Mucosa of stomach (tissue), 1 donor: ENCODE data around the gene DOP1B.
"Not testable (repeated sequence)": the region's sequence is repeated elsewhere in the genome, so short reads cannot be mapped to it uniquely, and the experiment has no call there.

Experiments used
- H3K27me3 ChIP-seq: one replicate; pipeline ENCODE4 v1.7.0; 2013; ENCODE audit warnings: mild to moderate bottlenecking, low read length; ENCODE audit not compliant: control insufficient read depth, insufficient read depth
- H3K36me3 ChIP-seq: one replicate; pipeline ENCODE4 v1.7.0; 2013; ENCODE audit warnings: low read length; ENCODE audit not compliant: control insufficient read depth, insufficient read depth
- H3K4me1 ChIP-seq: one replicate; pipeline ENCODE4 v1.7.0; 2013; ENCODE audit warnings: mild to moderate bottlenecking, low read length; ENCODE audit not compliant: control insufficient read depth, insufficient read depth
- H3K4me3 ChIP-seq: one replicate; pipeline ENCODE4 v1.7.0; 2013; ENCODE audit warnings: low read length
- H3K9ac ChIP-seq: one replicate; pipeline ENCODE4 v1.7.0; 2013; ENCODE audit warnings: mild to moderate bottlenecking, low read length, moderate library complexity
- H3K9me3 ChIP-seq: one replicate; pipeline ENCODE4 v1.7.0; 2013; ENCODE audit warnings: mild to moderate bottlenecking, low read length, moderate library complexity; ENCODE audit not compliant: control insufficient read depth
- donor health status: Pancreatic carcinoma.

The DOP1B gene

GRCh38 chr21:36141513-36141925, 15.1 kb upstream of the DOP1B start:
- no peaks in the 10 kb centered on the region for H3K36me3 ChIP-seq

GRCh38 chr21:36144233-36144632, 12.4 kb upstream of the DOP1B start:
- H3K9me3 ChIP-seq, H3K27me3 ChIP-seq, H3K9ac ChIP-seq, H3K4me3 ChIP-seq, H3K4me1 ChIP-seq, H3K36me3 ChIP-seq: not testable (repeated sequence)

More at GRCh38 chr21:36141513-36141925, 15.1 kb upstream of the DOP1B start:
- Histone ChIP-seq H3K4me1 (peaks cover 3% of the 10 kb centered on the region), H3K4me3 (no peak overlapping the region), H3K9ac (no peak overlapping the region), H3K9me3 (no peaks in the 10 kb centered on the region), H3K27me3 (no peaks in the 10 kb centered on the region)

GRCh38 chr21:36145259-36145658, 11.4 kb upstream of the DOP1B start:
- no peak overlapping the region for H3K4me3 ChIP-seq
- H3K9ac ChIP-seq, result no peak overlapping the region
- no peaks in the 10 kb centered on the region for H3K36me3 ChIP-seq
- no peaks in the 10 kb centered on the region for H3K9me3 ChIP-seq
- no peaks in the 10 kb centered on the region for H3K27me3 ChIP-seq
- H3K4me1 ChIP-seq, result peaks cover 3% of the 10 kb centered on the region

DNA sequence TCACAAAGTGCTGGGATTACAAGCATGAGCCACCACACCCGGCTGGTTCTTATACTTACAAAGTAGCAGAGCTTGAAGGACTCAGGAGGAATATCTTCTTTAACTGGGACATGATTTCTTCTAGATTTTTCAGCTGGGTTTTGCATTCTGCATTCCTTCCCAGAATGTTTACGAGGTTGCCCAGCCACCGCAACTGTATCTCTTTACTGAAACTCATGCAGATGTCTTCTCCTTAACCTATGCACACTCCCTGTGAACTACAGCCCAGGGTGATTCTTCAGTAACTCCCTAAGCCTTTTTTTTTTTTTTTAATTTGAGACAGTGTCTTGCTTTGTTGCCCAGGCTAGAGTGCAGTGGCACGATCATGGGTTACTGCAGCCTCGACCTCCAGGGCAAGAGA, 8.7 kb upstream of the DOP1B start:
- H3K9ac ChIP-seq, result no peak overlapping the region
- no peaks in the 10 kb centered on the region for H3K27me3 ChIP-seq
- H3K4me1 ChIP-seq, result no peaks in the 10 kb centered on the region
- no peaks in the 10 kb centered on the region for H3K9me3 ChIP-seq
- H3K36me3 ChIP-seq, result no peaks in the 10 kb centered on the region
- H3K4me3 ChIP-seq, result no peak overlapping the region

DNA sequence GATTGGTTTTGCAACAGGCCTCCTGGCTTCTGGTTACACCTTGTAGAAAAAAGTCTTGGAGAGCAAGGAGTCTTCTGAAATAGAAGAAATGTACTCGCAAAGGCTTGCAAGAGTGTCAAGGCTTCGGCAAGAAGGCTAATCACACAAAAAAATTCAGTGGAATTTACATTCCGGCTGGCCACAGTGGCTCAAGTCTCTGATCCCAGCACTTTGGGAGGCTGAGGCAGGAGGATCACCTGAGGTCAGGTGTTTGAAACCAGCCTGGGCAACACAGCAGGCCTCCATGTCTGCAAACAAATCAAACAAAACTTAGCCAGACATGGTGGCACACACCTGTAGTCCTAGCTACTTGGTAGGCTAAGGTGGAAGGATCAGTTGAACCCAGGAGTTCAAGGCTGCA, 7.7 kb upstream of the DOP1B start:
- Histone ChIP-seq H3K27me3 (no peaks in the 10 kb centered on the region), H3K4me3 (no peak overlapping the region), H3K9me3 (no peaks in the 10 kb centered on the region), H3K4me1 (no peaks in the 10 kb centered on the region), H3K9ac (no peak overlapping the region), H3K36me3 (no peaks in the 10 kb centered on the region)

DNA sequence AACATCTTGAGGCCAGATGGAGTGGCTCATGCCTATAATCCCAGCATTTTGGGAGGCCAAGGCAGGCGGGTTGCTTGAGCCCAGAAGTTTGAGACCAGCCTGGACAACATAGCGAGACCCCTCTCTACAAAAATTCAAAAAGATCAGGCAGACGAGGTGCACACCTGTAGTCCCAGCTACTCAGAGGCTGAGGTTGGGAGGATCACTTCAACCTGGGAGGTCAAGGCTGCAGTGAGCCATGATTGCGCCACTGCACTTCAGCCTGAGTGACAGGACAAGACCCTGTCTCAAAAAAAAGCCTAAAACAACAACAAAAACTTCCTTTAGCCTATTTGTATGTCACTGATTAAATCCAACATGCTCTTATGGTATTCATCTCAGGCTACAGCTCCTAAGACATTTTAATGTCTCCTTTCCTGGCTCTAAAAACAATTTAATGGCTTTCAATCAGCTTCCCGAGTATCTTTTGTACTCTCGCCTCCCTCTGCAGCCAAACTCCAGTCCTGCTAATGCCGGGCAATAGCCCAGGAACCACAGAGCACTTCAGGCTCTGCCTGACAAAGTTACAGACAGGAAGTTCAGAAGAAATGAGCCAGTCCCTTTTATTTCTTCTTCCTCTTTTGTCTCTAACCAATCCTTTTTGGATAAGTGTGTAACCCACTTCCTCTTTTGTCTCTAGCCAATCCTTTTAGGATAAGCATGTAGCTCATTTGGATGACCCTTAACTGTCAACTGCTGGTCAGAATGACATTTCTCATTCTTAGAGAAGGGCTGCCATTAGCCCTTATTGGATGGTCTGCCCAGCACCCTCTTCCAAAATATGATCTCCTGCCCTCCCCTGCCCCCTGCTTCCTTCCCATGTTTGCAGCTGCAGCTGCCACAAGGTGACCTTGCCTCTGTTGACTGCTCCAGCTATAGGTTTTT, 6.6 kb upstream of the DOP1B start:
- Histone ChIP-seq H3K9me3 (no peaks in the 10 kb centered on the region), H3K36me3 (no peaks in the 10 kb centered on the region), H3K27me3 (no peaks in the 10 kb centered on the region), H3K4me1 (peaks cover 2% of the 10 kb centered on the region), H3K9ac (no peak overlapping the region), H3K4me3 (no peak overlapping the region)

DNA sequence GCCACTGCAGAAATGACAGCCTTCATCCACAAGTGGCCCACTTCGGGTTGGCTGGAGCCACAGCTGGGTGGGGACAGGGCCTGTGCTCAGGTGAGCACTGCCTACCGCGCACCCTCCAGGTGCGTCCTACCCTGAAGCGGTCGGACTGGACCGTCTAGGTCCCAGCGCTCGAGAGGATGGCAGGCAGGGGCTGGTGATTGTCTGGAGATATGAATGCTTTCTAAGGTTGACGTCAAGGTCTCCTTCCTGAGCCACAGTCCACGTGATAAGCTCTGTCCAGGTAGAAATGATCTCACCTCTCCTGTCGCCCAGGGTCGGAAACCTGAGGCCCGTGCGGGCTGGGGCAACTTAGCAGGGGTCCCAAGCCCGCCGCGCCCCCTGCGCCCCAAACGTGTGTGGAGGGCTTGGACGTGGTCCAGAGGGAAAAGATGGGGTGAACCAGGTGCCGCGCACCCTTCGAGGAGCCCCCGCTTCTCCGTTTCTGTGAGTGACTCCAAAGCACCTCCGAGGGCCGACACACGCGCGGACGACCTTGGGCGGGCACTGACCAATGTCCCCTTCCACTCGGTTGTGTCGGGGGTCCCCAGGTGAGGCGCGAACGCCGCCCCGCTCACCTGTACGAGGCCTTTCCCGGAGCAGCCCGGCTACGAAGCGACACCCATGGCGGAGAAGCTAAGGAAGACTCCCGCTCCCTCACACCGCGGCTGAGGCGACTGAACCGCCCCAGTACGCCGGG, 853 bp upstream of the DOP1B start:
- Histone ChIP-seq H3K9me3 (no peaks in the 10 kb centered on the region), H3K4me3 (peak overlapping the region; percentile 35), H3K4me1 (peaks cover 25% of the 10 kb centered on the region), H3K27me3 (no peaks in the 10 kb centered on the region), H3K9ac (peak overlapping the region; percentile 76), H3K36me3 (no peaks in the 10 kb centered on the region)

DNA sequence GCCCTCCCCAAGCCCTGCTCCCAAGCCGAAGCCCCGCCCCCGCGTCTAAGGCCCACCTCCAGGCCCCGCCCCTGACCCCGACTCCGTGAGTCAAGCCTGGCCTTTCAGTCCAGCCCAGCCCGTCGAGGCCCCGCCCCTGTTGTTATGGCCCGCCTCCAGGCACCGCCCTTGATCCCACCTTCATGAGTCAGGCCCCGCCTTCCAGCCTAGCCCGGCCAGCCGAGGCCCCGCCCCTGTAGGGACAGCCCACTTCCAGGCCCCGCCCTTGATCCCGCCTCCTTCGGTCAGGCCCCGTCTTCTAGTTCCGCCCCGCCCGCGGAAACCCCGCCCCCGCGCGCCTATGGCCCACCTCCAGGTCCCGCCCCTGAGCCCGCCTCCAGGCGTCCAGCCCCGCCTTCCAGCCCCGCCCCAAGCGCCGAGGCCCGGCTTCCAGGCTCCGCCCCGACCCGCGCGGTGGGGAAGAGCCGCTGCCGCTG, 247 bp upstream of the DOP1B start:
- Histone ChIP-seq H3K9me3 (no peaks in the 10 kb centered on the region), H3K4me3 (peak overlapping the region; percentile 35), H3K4me1 (peaks cover 31% of the 10 kb centered on the region), H3K27me3 (no peaks in the 10 kb centered on the region), H3K36me3 (no peaks in the 10 kb centered on the region), H3K9ac (peak overlapping the region; percentile 76)

- no peaks in the 10 kb centered on the region for H3K9me3 ChIP-seq
- H3K27me3 ChIP-seq, result no peaks in the 10 kb centered on the region
- peaks cover 58% of the 10 kb centered on the region for H3K4me1 ChIP-seq
- no peak overlapping the region for H3K4me3 ChIP-seq
- no peak overlapping the region for H3K9ac ChIP-seq
- H3K36me3 ChIP-seq, result no peaks in the 10 kb centered on the region
Measured at GRCh38 chr21:36159356-36159921, 2.8 kb downstream of the DOP1B start.

DNA sequence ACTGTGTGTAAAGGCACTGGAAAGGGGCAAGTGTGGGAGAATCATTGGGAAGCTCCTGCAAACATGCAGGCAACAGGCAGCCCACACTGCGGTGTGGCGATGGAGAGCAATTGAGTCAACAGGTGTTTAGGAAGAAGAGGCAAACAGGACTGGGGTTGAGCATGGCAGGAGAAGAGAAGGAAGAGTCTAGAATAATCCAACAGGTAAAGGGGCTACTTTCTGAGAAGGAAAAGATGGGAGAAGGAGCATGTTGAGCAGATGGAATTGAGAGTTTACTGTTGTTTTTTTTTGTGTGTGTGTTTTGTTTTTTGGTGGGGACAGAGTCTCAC, 4.2 kb downstream of the DOP1B start:
- no peaks in the 10 kb centered on the region for H3K27me3 ChIP-seq
- H3K4me3 ChIP-seq, result no peak overlapping the region
- H3K36me3 ChIP-seq, result no peaks in the 10 kb centered on the region
- peaks cover 49% of the 10 kb centered on the region for H3K4me1 ChIP-seq
- H3K9me3 ChIP-seq, result no peaks in the 10 kb centered on the region
- H3K9ac ChIP-seq, result no peak overlapping the region

GRCh38 chr21:36162631-36163030, 6.0 kb downstream of the DOP1B start:
- H3K4me1 ChIP-seq, result peaks cover 49% of the 10 kb centered on the region
- H3K36me3 ChIP-seq, result no peaks in the 10 kb centered on the region
- H3K27me3 ChIP-seq, result no peaks in the 10 kb centered on the region
- no peak overlapping the region for H3K4me3 ChIP-seq
- no peaks in the 10 kb centered on the region for H3K9me3 ChIP-seq
- no peak overlapping the region for H3K9ac ChIP-seq
